ENCODE results near the gene GPATCH1. TPM values are rescaled to one million over a fixed set of nuclear protein-coding genes. Genes with fewer than 3 reads are reported as not detected.
"Not testable (repeated sequence)": the region's sequence is repeated elsewhere in the genome, so short reads cannot be mapped to it uniquely, and the experiment has no call there.

Gene GPATCH1
- 8.9 and 13.3 TPM in 2 replicates for total RNA-seq

GRCh38 chr19:33080761-33081681 is at the start of gene GPATCH1:
Gene GPATCH1, plus strand, starts transcription at chr19:33081181. Its CDS starts 13 bp downstream, at chr19:33081194.
- TF ChIP-seq CTCF (conservative IDR thresholded peaks at IDR 0.05; ENCODE audit: low read depth, low read length) = no peak

GRCh38 chr19:33032218-33032781 is 48.7 kb upstream of the GPATCH1 start:
- DNase-seq (ENCODE audit: low read depth) = no peak
- no peak for TF ChIP-seq CTCF (conservative IDR thresholded peaks at IDR 0.05; ENCODE audit: low read depth, low read length)
- H3K4me3 ChIP-seq (ENCODE audit: low read depth, low read length) = no peak overlapping the region

More at GRCh38 chr19:33080761-33081681, at the start of gene GPATCH1:
- peak within 1 kb of the TSS; percentile 99 for H3K4me3 ChIP-seq (ENCODE audit: low read depth, low read length)
- DNase-seq (ENCODE audit: low read depth) = no peak

DNA sequence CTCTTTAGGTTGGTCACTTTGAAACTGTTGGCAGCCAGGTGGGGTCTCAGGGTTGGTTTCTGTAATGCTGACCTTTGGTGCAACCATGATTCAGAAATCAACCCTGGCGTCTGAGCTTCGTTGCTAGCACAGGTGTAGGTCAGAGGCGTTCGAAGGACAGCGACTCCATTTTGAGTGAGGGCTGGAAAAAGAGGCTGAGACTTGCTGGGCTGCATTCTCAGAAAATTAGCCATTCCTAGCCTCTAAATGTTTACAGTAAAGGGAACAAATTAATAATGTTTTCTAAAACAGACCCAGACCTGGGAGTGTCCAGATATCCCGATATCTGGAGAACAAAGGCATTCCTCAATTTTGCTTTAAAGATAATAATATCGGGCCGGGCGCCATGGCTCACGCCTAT is 45.5 kb upstream of the GPATCH1 start:
- TF ChIP-seq CTCF (conservative IDR thresholded peaks at IDR 0.05; ENCODE audit: low read depth, low read length) = no peak
- no peak for DNase-seq (ENCODE audit: low read depth)
- no peak overlapping the region for H3K4me3 ChIP-seq (ENCODE audit: low read depth, low read length)

GRCh38 chr19:33036370-33037167 is 44.4 kb upstream of the GPATCH1 start:
- not testable (repeated sequence) for H3K4me3 ChIP-seq (ENCODE audit: low read depth, low read length); DNase-seq (ENCODE audit: low read depth)

DNA sequence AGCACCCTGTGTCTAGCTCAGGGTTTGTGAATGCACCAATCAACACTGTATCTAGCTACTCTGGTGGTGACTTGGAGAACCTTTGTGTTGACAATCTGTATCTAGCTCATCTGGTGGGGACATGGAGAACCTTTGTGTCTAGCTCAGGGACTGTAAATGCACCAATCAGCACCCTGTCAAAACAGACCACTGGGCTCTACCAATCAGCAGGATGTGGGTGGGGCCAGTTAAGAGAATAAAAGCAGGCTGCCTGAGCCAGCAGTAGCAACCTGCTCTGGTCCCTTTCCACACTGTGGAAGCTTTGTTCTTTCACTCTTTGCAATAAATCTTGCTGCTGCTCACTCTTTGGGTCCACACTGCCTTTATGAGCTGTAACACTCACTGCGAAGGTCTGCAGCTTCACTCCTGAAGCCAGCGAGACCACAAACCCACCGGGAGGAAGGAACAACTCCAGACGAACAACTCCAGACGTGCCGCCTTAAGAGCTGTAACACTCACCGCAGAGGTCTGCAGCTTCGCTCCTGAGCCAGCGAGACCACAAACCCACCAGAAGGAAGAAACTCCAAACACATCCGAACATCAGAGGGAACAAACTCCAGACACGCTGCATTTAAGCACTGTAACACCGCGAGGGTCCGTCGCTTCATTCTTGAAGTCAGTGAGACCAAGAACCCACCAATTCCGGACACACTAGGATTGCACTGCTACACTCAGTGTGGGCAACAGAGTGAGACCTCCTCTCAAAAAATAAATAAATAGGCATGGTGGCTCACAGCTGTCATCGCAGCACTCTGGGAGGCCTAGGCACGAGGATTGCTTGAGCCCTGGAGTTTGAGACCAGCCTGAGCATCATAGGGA is 43.6 kb upstream of the GPATCH1 start:
- not testable (repeated sequence) for H3K4me3 ChIP-seq (ENCODE audit: low read depth, low read length); DNase-seq (ENCODE audit: low read depth)

- no peak overlapping the region for H3K4me3 ChIP-seq (ENCODE audit: low read depth, low read length)
- DNase-seq (ENCODE audit: low read depth) = no peak
- TF ChIP-seq CTCF (conservative IDR thresholded peaks at IDR 0.05; ENCODE audit: low read depth, low read length) = no peak
These were observed 41.8 kb upstream of the GPATCH1 start for GRCh38 chr19:33039108-33039599.

- no peak overlapping the region for H3K4me3 ChIP-seq (ENCODE audit: low read depth, low read length)
- TF ChIP-seq CTCF (conservative IDR thresholded peaks at IDR 0.05; ENCODE audit: low read depth, low read length) = no peak
- DNase-seq (ENCODE audit: low read depth) = no peak
These were observed 41.2 kb upstream of the GPATCH1 start for GRCh38 chr19:33039815-33040214.
